Measurements from ENCODE around the gene FRYL. TPM values are rescaled to one million over a fixed set of nuclear protein-coding genes. Genes with fewer than 3 reads are reported as not detected.

The FRYL gene
- total and polyA plus RNA-seq, 3 experiments from 2014 or later = 34.9 to 70.3 (median 69.3) TPM

- H3K36me3 Mint-ChIP-seq = peaks cover 18 to 36% (median 18%) of the 10 kb centered on the region in 3 donors
- Histone ChIP-seq H3K9me3 (ENCODE audit: low read length) (no peaks in the 10 kb centered on the region), H3K27me3 (ENCODE audit: insufficient read depth, low read length, poor library complexity, severe bottlenecking) (no peaks in the 10 kb centered on the region), H3K4me3 (ENCODE audit: low read length) (no peak overlapping the region), H3K27ac (ENCODE audit: low read depth, low read length) (no peak overlapping the region), H3K36me3 (ENCODE audit: insufficient read depth, low read length) (peaks cover 4% of the 10 kb centered on the region), H3K4me1 (ENCODE audit: insufficient read depth, low read length) (no peaks in the 10 kb centered on the region)
- H3K4me1 Mint-ChIP-seq = peaks cover 31 to 49% (median 44%) of the 10 kb centered on the region in 3 donors
- H3K9me3 Mint-ChIP-seq = peaks cover 0 to 2% (median 0%) of the 10 kb centered on the region in 5 donors
- no peak for DNase-seq
- ChIA-PET POLR2A (no interaction called here), CTCF (no interaction called here)
- H3K4me3 Mint-ChIP-seq = no peak overlapping the region
- no peaks in the 10 kb centered on the region for H3K27me3 Mint-ChIP-seq
- peak overlapping the region in 2 of 8 donors; percentile 22 to 78 for H3K27ac Mint-ChIP-seq
These were observed 69.5 kb downstream of the FRYL start for GRCh38 chr4:48710446-48711209.

DNA sequence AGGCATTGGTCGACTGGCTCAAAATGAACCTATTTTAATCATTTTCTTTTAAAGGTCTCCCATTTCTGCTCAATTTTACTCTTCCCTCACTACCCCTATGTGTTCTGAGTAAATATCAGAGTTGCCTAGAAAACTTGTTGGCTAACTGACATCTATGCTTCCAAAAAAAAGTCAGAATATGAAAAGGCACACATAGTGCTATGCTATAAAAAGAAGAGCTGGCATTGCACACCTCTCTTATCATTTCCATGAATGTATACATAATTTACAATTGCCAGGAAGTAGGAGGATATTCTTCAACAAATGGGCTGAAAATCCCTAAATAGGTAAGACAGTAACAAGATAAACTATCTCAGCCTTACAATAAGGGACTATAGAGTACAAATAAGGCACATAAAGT is 70.2 kb downstream of the FRYL start:
- Mint-ChIP-seq H3K36me3 (peaks cover 18 to 38% (median 18%) of the 10 kb centered on the region in 3 donors), H3K4me3 (no peak overlapping the region), H3K27ac (no peak overlapping the region), H3K27me3 (no peaks in the 10 kb centered on the region), H3K4me1 (peaks cover 31 to 51% (median 46%) of the 10 kb centered on the region in 3 donors), H3K9me3 (peaks cover 0 to 2% (median 0%) of the 10 kb centered on the region in 5 donors)
- Histone ChIP-seq H3K9me3 (ENCODE audit: low read length) (no peaks in the 10 kb centered on the region), H3K4me1 (ENCODE audit: insufficient read depth, low read length) (no peaks in the 10 kb centered on the region), H3K36me3 (ENCODE audit: insufficient read depth, low read length) (peaks cover 4% of the 10 kb centered on the region), H3K27ac (ENCODE audit: low read depth, low read length) (no peak overlapping the region), H3K4me3 (ENCODE audit: low read length) (no peak overlapping the region), H3K27me3 (ENCODE audit: insufficient read depth, low read length, poor library complexity, severe bottlenecking) (no peaks in the 10 kb centered on the region)
- DNase-seq = no peak
- POLR2A ChIA-PET = no interaction called here
- CTCF ChIA-PET = no interaction called here

DNA sequence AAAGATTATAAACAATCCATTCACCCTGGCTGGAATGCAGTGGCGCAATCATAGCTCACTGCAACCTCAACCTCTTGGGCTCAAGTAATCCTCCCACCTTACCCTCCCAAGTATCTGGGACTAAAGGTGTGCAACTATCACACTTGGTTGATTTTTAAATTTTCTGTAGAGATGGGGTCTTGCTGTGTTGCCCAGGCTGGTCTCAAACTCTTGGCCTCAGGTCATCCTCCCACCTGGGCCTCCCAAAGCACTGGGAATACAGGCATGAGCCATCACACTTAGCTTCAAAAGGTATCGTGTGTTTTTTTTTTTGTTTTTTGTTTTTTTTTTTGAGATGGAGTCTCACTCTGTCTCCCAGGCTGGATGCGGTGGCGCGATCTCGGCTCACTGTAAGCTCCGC is 71.5 kb downstream of the FRYL start:
- Mint-ChIP-seq H3K4me1 (peaks cover 35 to 55% (median 48%) of the 10 kb centered on the region in 3 donors), H3K27me3 (no peaks in the 10 kb centered on the region), H3K27ac (peak overlapping the region in 1 of 8 donors; percentile 17), H3K4me3 (no peak overlapping the region), H3K36me3 (peaks cover 18 to 38% (median 18%) of the 10 kb centered on the region in 3 donors), H3K9me3 (peaks cover 0 to 2% (median 0%) of the 10 kb centered on the region in 5 donors)
- no peak overlapping the region for H3K27ac ChIP-seq (ENCODE audit: low read depth, low read length)
- H3K4me1 ChIP-seq (ENCODE audit: insufficient read depth, low read length) = no peaks in the 10 kb centered on the region
- ChIA-PET CTCF (no interaction called here), POLR2A (no interaction called here)
- no peak overlapping the region for H3K4me3 ChIP-seq (ENCODE audit: low read length)
- peaks cover 4% of the 10 kb centered on the region for H3K36me3 ChIP-seq (ENCODE audit: insufficient read depth, low read length)
- no peaks in the 10 kb centered on the region for H3K9me3 ChIP-seq (ENCODE audit: low read length)
- H3K27me3 ChIP-seq (ENCODE audit: insufficient read depth, low read length, poor library complexity, severe bottlenecking) = no peaks in the 10 kb centered on the region
- no peak for DNase-seq

- Histone ChIP-seq H3K4me3 (ENCODE audit: low read length) (no peak overlapping the region), H3K4me1 (ENCODE audit: insufficient read depth, low read length) (no peaks in the 10 kb centered on the region), H3K36me3 (ENCODE audit: insufficient read depth, low read length) (peaks cover 4% of the 10 kb centered on the region), H3K9me3 (ENCODE audit: low read length) (no peaks in the 10 kb centered on the region), H3K27ac (ENCODE audit: low read depth, low read length) (no peak overlapping the region), H3K27me3 (ENCODE audit: insufficient read depth, low read length, poor library complexity, severe bottlenecking) (no peaks in the 10 kb centered on the region)
- Mint-ChIP-seq H3K27me3 (no peaks in the 10 kb centered on the region), H3K4me1 (peaks cover 33 to 49% (median 41%) of the 10 kb centered on the region in 3 donors), H3K4me3 (no peak overlapping the region), H3K9me3 (no peaks in the 10 kb centered on the region), H3K27ac (peak overlapping the region in 1 of 8 donors; percentile 56), H3K36me3 (peaks cover 18 to 39% (median 20%) of the 10 kb centered on the region in 3 donors)
- ChIA-PET CTCF (interaction anchor here (0.9 to 1.1 kb wide), 2 partner anchors 21 to 59 kb away, joined by 3 read pairs; no protein-coding TSS in a partner anchor), POLR2A (no interaction called here)
- no peak for DNase-seq
These were observed 73.3 kb downstream of the FRYL start for GRCh38 chr4:48706736-48707135.

DNA sequence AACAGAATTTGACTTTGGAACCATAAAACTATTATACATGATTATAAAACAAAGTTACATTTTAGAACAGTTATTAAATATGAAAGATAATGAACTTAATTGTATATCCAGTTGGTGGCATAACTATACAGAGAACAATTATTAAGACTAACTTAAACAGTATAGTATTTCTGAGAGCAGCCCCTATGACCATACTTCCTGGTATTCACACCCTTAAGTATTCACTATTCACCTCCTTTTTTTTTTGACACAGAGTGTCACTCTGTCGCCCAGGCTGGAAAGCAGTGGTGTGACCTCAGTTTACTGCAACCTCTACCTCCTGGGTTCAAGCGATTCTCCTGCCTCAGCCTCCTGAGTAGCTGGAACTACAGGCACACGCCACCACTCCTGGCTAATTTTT is 74.5 kb downstream of the FRYL start:
- Mint-ChIP-seq H3K4me1 (peaks cover 36 to 54% (median 42%) of the 10 kb centered on the region in 3 donors), H3K9me3 (no peaks in the 10 kb centered on the region), H3K27ac (peak overlapping the region in 1 of 8 donors; percentile 66), H3K27me3 (no peaks in the 10 kb centered on the region), H3K4me3 (no peak overlapping the region), H3K36me3 (peaks cover 14 to 37% (median 16%) of the 10 kb centered on the region in 3 donors)
- ChIA-PET POLR2A (no interaction called here), CTCF (interaction anchor here (2.3 kb wide), 1 partner anchor 74 kb away, joined by 6 read pairs; the partner anchor contains the start of gene FRYL)
- DNase-seq = no peak
- no peak overlapping the region for H3K4me3 ChIP-seq (ENCODE audit: low read length)
- no peaks in the 10 kb centered on the region for H3K4me1 ChIP-seq (ENCODE audit: insufficient read depth, low read length)
- H3K27ac ChIP-seq (ENCODE audit: low read depth, low read length) = no peak overlapping the region
- H3K36me3 ChIP-seq (ENCODE audit: insufficient read depth, low read length) = peaks cover 4% of the 10 kb centered on the region
- no peaks in the 10 kb centered on the region for H3K9me3 ChIP-seq (ENCODE audit: low read length)
- H3K27me3 ChIP-seq (ENCODE audit: insufficient read depth, low read length, poor library complexity, severe bottlenecking) = no peaks in the 10 kb centered on the region

DNA sequence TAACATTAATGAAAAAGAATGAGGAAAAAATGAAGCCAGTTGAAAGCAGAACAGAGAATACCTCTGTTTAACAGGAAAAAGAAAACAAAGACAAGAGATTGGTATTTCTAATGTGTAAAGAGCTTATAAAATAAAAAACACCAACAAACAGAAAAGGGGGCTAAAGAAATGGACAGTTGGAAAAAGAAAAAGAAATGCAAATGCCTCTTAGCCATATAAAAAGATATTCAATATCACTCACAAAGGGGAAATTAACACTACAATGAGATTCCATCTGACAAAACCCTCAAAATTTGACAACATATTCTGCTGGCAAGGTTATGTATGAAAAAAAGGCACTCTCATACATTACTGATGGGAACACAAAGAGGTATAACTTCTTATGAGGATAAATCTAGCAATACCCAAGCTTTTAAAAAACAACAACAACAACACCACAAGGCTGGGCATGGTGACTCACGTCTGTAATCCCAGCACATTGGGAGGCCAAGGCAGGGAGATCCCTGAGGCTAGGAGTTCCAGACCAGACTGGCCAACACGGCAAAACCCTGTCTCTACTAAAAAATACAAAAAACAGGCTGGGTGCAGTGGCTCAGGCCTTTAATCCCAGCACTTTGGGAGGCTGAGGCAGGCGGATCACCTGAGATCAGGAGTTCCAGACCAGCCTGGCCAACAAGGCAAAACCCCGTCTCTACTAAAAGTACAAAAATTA is 75.8 kb downstream of the FRYL start:
- Mint-ChIP-seq H3K36me3 (peaks cover 9 to 25% (median 9%) of the 10 kb centered on the region in 3 donors), H3K27me3 (no peaks in the 10 kb centered on the region), H3K4me1 (peaks cover 41 to 57% (median 51%) of the 10 kb centered on the region in 3 donors), H3K4me3 (no peak overlapping the region), H3K9me3 (no peaks in the 10 kb centered on the region), H3K27ac (peak overlapping the region in 2 of 8 donors; percentile 22 to 51)
- CTCF ChIA-PET = interaction anchor here (2.3 kb wide), 1 partner anchor 75 kb away, joined by 6 read pairs; the partner anchor contains the start of gene FRYL
- Histone ChIP-seq H3K4me3 (ENCODE audit: low read length) (no peak overlapping the region), H3K4me1 (ENCODE audit: insufficient read depth, low read length) (peaks cover 12% of the 10 kb centered on the region), H3K9me3 (ENCODE audit: low read length) (no peaks in the 10 kb centered on the region), H3K27ac (ENCODE audit: low read depth, low read length) (no peak overlapping the region), H3K36me3 (ENCODE audit: insufficient read depth, low read length) (peaks cover 3% of the 10 kb centered on the region), H3K27me3 (ENCODE audit: insufficient read depth, low read length, poor library complexity, severe bottlenecking) (no peaks in the 10 kb centered on the region)
- no peak for DNase-seq
- POLR2A ChIA-PET = no interaction called here

GRCh38 chr4:48699475-48699874 is 80.6 kb downstream of the FRYL start:
- H3K27me3 Mint-ChIP-seq = no peaks in the 10 kb centered on the region
- Histone ChIP-seq H3K27ac (ENCODE audit: low read depth, low read length) (no peak overlapping the region), H3K27me3 (ENCODE audit: insufficient read depth, low read length, poor library complexity, severe bottlenecking) (no peaks in the 10 kb centered on the region), H3K9me3 (ENCODE audit: low read length) (no peaks in the 10 kb centered on the region), H3K4me3 (ENCODE audit: low read length) (no peak overlapping the region), H3K36me3 (ENCODE audit: insufficient read depth, low read length) (no peaks in the 10 kb centered on the region), H3K4me1 (ENCODE audit: insufficient read depth, low read length) (peaks cover 21% of the 10 kb centered on the region)
- DNase-seq = no peak
- H3K9me3 Mint-ChIP-seq = no peaks in the 10 kb centered on the region
- CTCF ChIA-PET = interaction anchor here (1.7 kb wide), 1 partner anchor 121 kb away, joined by 4 read pairs; no protein-coding TSS in a partner anchor
- peak overlapping the region in 5 of 7 donors; percentile 4 to 61 (median 32) for H3K4me3 Mint-ChIP-seq
- POLR2A ChIA-PET = interaction anchor here (1.2 kb wide), 1 partner anchor 80 kb away, joined by 4 read pairs; the partner anchor contains the start of gene FRYL
- H3K4me1 Mint-ChIP-seq = peaks cover 59 to 80% (median 79%) of the 10 kb centered on the region in 3 donors
- peaks cover 0 to 13% (median 6%) of the 10 kb centered on the region in 3 donors for H3K36me3 Mint-ChIP-seq
- peak overlapping the region in 5 of 8 donors; percentile 8 to 92 (median 13) for H3K27ac Mint-ChIP-seq

All from CD8-positive, alpha-beta memory T cell (primary cell).